ENCODE measurements around the gene RNF217.
"Not testable (repeated sequence)": the region's sequence is repeated elsewhere in the genome, so short reads cannot be mapped to it uniquely, and the experiment has no call there.

DNA sequence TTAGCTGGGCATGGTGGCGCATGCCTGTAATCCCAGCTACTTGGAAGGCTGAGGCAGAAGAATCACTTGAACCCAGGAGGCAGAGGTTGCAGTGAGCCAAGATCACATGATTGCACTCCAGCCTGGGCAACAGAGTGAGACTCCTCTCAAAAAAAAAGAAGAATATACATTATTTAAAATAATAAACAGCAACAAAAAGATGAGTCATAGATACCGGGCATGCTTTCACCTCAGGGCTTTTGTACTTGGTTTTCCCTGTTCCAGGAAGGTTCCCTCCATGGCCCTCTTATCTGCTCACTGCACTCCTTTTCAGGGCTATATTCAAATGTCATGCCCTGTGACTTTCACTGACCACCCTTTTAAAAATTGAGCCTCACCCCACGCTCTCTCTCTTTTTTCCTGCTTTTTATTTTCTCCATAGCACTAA is 3.2 kb downstream of the RNF217 start:
- TF ChIP-seq POLR2AphosphoS5 (IDR thresholded peaks at IDR 0.05; ENCODE audit: borderline replicate concordance, low read depth, low read length); FOXP2 (optimal IDR thresholded peaks at IDR 0.05; ENCODE audit: control extremely low read depth, extremely low read length, insufficient read depth): not testable (repeated sequence)

Data from SK-N-MC (cell line).